AG04450 (cell line): Measurements from ENCODE around the gene TGFB1I1. TPM values are rescaled to one million over a fixed set of nuclear protein-coding genes. Genes with fewer than 3 reads are reported as not detected.

ENCODE experiments used
- CTCF ChIA-PET: fragments of 300-600, 350-600 bp; formaldehyde crosslinking; extraction: SDS; loops from one replicate; lab custom pipeline; 2022; ENCODE audit warnings: antibody characterized with exemption, inconsistent platforms; lab: Charles Lee
- POLR2A ChIA-PET: fragments of 350-600 bp; formaldehyde crosslinking; extraction: SDS; loops from one replicate; lab custom pipeline; 2021; ENCODE audit warnings: antibody characterized with exemption, inconsistent platforms; lab: Yijun Ruan, JAX
- DNase-seq: peaks from one replicate; pipeline ENCODE4 v3.0.0-alpha.2; 2011; ENCODE audit warnings: low read depth, low spot score
- H3K27ac ChIP-seq: one replicate; pipeline ENCODE4 v1.5.1; 2012; ENCODE audit warnings: low read depth, low read length, control low read depth
- H3K27me3 ChIP-seq: one replicate; pipeline ENCODE4 v1.6.0; 2012; ENCODE audit warnings: low read length; ENCODE audit not compliant: control insufficient read depth, insufficient read depth
- H3K4me3 ChIP-seq: 2 replicates; pipeline ENCODE4 v1.5.1; 2011; ENCODE audit warnings: mild to moderate bottlenecking, low read depth, low read length, control low read depth
- H3K9me3 ChIP-seq: 2 replicates; pipeline ENCODE4 v1.5.1; 2012; ENCODE audit warnings: low read length; ENCODE audit not compliant: control insufficient read depth, insufficient read depth
- polyA plus RNA-seq: library from polyadenylated mRNA; depleted of rRNA; stranded (reverse); fragments of >200 nt; gene quantifications from 2 replicates; pipeline ENCODE4 v1.2.3, GENCODE V29; 2011
- TF ChIP-seq, protein P1 (sequence below): IDR thresholded peaks from 2 replicates; pipeline ENCODE4 v1.5.1; 2011; ENCODE audit warnings: low read depth, low read length, control low read depth, inconsistent platforms

The TGFB1I1 gene
- polyA plus RNA-seq, 1 experiment: 42.4 TPM

- H3K4me3 ChIP-seq: peak overlapping the region; percentile 56
- peaks cover 28% of the 10 kb centered on the region for H3K27me3 ChIP-seq
- no peaks in the 10 kb centered on the region; the same call in 1 of the 2 replicates for H3K9me3 ChIP-seq
- H3K27ac ChIP-seq: no peak overlapping the region
- TF ChIP-seq, protein P1, sequence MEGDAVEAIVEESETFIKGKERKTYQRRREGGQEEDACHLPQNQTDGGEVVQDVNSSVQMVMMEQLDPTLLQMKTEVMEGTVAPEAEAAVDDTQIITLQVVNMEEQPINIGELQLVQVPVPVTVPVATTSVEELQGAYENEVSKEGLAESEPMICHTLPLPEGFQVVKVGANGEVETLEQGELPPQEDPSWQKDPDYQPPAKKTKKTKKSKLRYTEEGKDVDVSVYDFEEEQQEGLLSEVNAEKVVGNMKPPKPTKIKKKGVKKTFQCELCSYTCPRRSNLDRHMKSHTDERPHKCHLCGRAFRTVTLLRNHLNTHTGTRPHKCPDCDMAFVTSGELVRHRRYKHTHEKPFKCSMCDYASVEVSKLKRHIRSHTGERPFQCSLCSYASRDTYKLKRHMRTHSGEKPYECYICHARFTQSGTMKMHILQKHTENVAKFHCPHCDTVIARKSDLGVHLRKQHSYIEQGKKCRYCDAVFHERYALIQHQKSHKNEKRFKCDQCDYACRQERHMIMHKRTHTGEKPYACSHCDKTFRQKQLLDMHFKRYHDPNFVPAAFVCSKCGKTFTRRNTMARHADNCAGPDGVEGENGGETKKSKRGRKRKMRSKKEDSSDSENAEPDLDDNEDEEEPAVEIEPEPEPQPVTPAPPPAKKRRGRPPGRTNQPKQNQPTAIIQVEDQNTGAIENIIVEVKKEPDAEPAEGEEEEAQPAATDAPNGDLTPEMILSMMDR: no peak
- ChIA-PET CTCF (interaction anchor here (1.8 kb wide), 1 partner anchor 27 kb away, joined by 5 read pairs; no protein-coding TSS in a partner anchor), POLR2A (interaction anchor here (0.5 to 1.0 kb wide), 5 partner anchors 19 to 564 kb away, joined by 3 to 4 read pairs (median 3); partner anchors contain the start of gene FBXL19)
- no peak for DNase-seq
Measured at GRCh38 chr16:31487720-31488467, 15.9 kb downstream of the TGFB1I1 start.

DNA sequence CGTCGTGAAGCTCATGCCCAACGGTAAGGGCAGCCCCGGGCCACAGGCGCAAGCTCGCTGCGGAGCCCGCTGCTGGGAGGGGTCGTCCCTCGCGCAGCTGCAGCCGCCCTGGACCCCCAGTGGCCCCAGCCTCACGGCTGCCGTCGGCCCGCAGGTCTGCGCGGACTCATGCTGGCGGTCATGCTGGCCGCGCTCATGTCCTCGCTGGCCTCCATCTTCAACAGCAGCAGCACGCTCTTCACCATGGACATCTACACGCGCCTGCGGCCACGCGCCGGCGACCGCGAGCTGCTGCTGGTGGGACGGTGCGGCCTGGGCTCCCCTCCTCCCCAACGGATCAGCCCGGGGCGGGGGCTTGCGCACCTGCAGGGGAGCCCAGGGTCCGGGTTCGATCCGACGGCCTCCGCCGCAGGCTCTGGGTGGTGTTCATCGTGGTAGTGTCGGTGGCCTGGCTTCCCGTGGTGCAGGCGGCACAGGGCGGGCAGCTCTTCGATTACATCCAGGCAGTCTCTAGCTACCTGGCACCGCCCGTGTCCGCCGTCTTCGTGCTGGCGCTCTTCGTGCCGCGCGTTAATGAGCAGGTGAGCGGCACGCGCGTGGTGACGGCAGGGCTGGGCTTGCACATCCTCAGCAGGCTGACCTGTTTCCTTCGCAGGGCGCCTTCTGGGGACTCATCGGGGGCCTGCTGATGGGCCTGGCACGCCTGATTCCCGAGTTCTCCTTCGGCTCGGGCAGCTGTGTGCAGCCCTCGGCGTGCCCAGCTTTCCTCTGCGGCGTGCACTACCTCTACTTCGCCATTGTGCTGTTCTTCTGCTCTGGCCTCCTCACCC, 16.7 kb downstream of the TGFB1I1 start:
- Histone ChIP-seq H3K9me3 (no peaks in the 10 kb centered on the region; the same call in 1 of the 2 replicates), H3K4me3 (peak overlapping the region; percentile 56), H3K27ac (no peak overlapping the region), H3K27me3 (peaks cover 28% of the 10 kb centered on the region)
- ChIA-PET POLR2A (interaction anchor here (0.6 to 1.0 kb wide), 4 partner anchors 19 to 565 kb away, joined by 3 to 4 read pairs (median 4); partner anchors contain the start of gene FBXL19), CTCF (interaction anchor here (1.8 kb wide), 1 partner anchor 28 kb away, joined by 5 read pairs; no protein-coding TSS in a partner anchor)
- TF ChIP-seq, protein P1: no peak
- DNase-seq: no peak

DNA sequence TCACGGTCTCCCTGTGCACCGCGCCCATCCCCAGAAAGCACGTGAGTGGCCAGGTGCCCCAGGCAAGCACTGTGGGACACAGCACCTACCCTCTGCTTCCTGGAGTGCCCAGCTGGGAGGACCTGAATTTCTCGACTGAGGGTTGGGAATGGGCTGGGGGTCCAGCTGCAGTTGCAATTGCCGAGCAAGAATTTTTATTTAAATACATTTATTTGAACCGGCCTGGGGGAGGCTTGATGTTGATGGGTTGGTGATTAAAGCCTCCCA, 17.3 kb downstream of the TGFB1I1 start:
- Histone ChIP-seq H3K27me3 (peaks cover 28% of the 10 kb centered on the region), H3K9me3 (no peaks in the 10 kb centered on the region; the same call in 1 of the 2 replicates), H3K4me3 (no peak overlapping the region), H3K27ac (no peak overlapping the region)
- DNase-seq: no peak
- ChIA-PET CTCF (no interaction called here), POLR2A (no interaction called here)
- TF ChIP-seq, protein P1: no peak

DNA sequence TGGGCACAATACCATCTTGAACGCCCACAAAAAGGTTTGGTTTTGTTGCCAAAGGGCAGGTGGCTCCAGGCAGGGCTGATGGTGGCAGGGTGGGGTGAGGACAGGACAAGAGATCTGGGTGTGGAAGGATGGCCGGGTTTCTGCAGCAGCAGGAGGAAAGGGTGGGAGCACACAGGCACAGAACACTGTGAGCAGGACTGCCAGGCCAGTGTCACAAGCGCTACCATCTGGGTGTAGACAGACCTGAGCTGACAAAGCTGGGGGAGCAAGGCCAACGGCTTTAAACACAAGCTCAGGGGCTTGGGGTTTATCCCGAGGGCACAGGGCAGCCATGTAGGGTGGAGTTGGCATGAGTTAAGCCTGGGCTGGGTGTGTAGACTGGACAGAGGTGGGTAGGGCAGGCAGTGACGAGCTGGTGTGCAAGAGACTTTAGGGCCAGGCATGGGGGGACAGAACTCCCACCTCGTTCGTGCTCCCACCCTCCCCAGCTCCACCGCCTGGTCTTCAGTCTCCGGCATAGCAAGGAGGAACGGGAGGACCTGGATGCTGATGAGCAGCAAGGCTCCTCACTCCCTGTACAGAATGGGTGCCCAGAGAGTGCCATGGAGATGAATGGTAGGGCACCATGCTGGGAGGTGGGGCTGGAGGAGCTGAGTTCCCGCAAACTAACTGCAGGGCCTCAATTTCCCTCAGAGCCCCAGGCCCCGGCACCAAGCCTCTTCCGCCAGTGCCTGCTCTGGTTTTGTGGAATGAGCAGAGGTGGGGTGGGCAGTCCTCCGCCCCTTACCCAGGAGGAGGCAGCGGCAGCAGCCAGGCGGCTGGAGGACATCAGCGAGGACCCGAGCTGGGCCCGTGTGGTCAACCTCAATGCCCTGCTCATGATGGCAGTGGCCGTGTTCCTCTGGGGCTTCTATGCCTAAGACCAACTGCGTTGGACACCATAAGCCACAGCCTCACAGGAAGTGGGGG, 17.9 kb downstream of the TGFB1I1 start:
- no peak overlapping the region for H3K4me3 ChIP-seq
- peaks cover 26% of the 10 kb centered on the region for H3K27me3 ChIP-seq
- ChIA-PET CTCF (interaction anchor here (1.3 kb wide), 1 partner anchor 30 kb away, joined by 3 read pairs; no protein-coding TSS in a partner anchor), POLR2A (interaction anchor here (0.6 to 0.7 kb wide), 2 partner anchors 9 to 11 kb away, joined by 3 to 6 read pairs; no protein-coding TSS in a partner anchor)
- H3K27ac ChIP-seq: no peak overlapping the region
- TF ChIP-seq, protein P1: no peak
- no peaks in the 10 kb centered on the region; the same call in 1 of the 2 replicates for H3K9me3 ChIP-seq
- DNase-seq: no peak
